Cardiac fibroblast (primary cell): ENCODE data around the gene THOC2.
"Not testable (repeated sequence)": the region's sequence is repeated elsewhere in the genome, so short reads cannot be mapped to it uniquely, and the experiment has no call there.

ENCODE experiments used
- DNase-seq, 2 donors: peaks; one replicate each; pipeline versions ENCODE4 v3.0.0 to v3.0.0-alpha.2; 2010; ENCODE audit warnings: low read depth in 2 of 2
- H3K4me3 ChIP-seq, 2 donors: replicated peaks in 1 of 2; 1 replicate in 1 of 2; 2 replicates in 1 of 2; pipeline ENCODE4 v1.5.1; 2011; ENCODE audit warnings: low read depth in 2 of 2, low read length in 2 of 2, mild to moderate bottlenecking in 2 of 2, moderate library complexity in 1 of 2
- TF ChIP-seq, protein P1 (sequence below): IDR thresholded peaks from one replicate; pipeline ENCODE4 v1.5.1; 2011; ENCODE audit warnings: low read depth, mild to moderate bottlenecking, low read length, inconsistent platforms

THOC2 gene

DNA sequence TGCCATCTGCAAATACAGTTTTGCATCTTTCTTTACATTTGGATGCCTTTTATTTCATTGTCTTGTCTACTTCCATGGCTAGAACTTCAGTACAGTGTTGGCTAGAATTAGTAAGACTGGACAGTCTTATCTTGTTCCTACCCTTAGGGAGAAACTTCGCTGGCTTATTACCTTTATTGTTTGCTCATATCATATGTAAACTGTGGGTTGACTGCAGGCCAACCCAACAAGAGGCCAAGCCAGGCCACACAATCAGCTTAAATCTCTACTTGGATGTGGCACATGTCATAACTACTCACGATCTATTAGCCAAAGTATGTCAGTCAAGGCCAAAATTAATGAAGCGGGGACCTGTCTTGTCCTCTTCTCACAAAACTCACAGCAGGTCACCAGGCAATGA, 144.1 kb downstream of the THOC2 start:
- no peak overlapping the region for H3K4me3 ChIP-seq
- TF ChIP-seq, protein P1, sequence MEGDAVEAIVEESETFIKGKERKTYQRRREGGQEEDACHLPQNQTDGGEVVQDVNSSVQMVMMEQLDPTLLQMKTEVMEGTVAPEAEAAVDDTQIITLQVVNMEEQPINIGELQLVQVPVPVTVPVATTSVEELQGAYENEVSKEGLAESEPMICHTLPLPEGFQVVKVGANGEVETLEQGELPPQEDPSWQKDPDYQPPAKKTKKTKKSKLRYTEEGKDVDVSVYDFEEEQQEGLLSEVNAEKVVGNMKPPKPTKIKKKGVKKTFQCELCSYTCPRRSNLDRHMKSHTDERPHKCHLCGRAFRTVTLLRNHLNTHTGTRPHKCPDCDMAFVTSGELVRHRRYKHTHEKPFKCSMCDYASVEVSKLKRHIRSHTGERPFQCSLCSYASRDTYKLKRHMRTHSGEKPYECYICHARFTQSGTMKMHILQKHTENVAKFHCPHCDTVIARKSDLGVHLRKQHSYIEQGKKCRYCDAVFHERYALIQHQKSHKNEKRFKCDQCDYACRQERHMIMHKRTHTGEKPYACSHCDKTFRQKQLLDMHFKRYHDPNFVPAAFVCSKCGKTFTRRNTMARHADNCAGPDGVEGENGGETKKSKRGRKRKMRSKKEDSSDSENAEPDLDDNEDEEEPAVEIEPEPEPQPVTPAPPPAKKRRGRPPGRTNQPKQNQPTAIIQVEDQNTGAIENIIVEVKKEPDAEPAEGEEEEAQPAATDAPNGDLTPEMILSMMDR: no peak
- no peak for DNase-seq

DNA sequence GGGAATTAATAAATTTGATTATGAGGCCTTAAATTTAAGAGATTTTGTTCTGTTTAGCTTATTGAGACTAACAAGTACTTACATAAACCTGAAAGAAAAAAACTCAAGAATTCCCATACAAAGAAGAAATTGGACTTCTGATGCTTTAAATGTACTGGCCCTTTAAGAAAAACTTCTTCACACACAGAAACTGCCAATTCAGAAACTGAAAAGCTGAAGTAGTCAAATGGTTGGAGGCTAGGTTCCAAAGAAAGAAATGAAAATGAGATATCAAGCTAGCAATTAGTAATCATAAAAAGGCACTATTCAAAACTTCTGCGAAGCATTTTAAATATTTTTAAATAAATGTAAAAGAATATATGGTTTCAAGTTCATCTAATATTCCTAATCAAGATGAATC, 151.3 kb downstream of the THOC2 start:
- no peak overlapping the region for H3K4me3 ChIP-seq
- no peak for DNase-seq
- TF ChIP-seq, protein P1: no peak

DNA sequence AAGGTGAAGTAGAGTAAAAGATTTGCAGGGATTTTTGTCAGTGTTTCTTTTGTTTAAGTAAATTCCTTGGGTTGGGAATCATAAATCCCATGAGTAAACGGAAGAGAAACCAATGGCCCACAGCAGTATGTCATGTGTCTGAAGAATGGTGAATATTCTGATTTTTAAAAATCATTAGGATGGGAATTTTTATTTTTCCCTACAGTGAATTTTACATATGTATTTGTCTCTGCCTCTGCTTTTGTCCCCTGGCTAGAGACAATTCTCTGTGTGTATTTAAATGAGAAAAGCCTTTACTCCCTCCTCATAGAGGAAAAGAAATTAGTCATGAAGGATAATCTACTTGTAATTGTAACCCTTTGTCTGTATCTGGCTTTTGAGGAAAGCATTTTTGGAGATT, 152.1 kb downstream of the THOC2 start:
- no peak overlapping the region for H3K4me3 ChIP-seq
- TF ChIP-seq, protein P1: no peak
- DNase-seq: no peak

DNA sequence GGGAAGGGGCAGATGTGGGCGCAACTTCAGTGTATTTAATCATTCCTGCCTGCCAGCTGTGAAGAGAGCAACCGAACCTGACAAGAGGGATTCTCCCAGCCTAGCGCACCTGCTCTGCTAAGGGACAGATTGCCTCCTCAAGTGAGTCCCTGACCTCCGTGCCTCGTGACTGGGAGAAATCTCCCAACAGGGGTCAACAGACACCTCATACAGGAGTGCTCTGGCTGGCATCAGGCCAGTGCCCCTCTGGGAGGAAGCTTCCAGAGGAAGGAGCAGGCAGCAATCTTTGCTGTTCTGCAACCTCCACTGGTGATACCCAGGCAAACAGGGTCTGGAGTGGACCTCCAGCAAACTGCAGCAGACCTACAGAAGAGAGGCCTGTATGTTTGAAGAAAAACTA, 158.8 kb downstream of the THOC2 start:
- not testable (repeated sequence) for H3K4me3 ChIP-seq, DNase-seq

DNA sequence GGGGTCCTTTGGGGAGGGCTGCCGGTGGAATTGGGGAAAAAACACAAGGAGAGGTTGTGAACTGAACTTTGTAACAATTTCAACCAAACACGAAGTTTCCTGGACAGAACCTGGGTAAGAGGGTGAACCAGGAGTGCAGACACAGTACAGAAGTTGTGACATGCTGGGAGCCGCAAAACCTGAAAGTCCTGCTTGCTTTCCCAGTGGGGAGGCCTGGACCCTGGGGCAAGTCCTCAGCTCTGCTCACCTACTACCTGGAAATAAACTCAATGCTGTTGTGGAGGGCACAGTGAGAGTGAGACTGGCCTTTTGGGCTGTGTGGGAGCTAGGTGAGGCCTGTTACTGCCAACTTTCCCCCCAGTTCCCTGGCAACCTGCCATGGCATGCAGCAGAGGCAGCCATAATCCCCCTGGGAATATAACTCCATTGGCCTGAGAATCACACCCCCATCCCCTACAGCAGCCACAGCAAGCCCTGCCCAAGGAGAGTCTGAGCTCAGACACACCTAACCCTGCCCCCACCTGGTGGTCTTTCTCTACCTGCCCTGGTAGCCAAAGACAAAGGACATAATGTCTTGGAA, 162.8 kb downstream of the THOC2 start:
- no peak for DNase-seq

DNA sequence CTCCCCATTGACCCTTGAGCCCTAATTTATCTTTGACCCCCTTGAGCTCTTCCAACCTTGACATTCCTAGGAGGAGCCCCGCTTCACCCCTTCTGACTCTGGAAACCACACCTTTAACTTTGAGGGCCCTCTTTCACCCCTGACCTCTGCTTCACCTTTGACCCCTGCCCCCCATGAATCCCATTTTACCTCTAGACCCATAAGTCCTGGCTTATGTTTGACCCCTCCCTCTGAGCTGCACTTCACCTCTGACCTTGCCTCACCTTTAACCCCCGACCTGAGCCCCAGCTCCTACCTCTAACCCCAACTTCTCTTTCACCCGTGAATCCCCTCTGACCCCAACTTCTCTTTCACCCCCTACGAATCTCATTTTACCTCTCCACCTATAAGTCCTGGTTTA, 169.7 kb downstream of the THOC2 start:
- DNase-seq: no peak
- no peak overlapping the region for H3K4me3 ChIP-seq
- TF ChIP-seq, protein P1: no peak

More for the DNA sequence above, 162.8 kb downstream of the THOC2 start:
- no peak overlapping the region for H3K4me3 ChIP-seq
- TF ChIP-seq, protein P1: no peak

DNA sequence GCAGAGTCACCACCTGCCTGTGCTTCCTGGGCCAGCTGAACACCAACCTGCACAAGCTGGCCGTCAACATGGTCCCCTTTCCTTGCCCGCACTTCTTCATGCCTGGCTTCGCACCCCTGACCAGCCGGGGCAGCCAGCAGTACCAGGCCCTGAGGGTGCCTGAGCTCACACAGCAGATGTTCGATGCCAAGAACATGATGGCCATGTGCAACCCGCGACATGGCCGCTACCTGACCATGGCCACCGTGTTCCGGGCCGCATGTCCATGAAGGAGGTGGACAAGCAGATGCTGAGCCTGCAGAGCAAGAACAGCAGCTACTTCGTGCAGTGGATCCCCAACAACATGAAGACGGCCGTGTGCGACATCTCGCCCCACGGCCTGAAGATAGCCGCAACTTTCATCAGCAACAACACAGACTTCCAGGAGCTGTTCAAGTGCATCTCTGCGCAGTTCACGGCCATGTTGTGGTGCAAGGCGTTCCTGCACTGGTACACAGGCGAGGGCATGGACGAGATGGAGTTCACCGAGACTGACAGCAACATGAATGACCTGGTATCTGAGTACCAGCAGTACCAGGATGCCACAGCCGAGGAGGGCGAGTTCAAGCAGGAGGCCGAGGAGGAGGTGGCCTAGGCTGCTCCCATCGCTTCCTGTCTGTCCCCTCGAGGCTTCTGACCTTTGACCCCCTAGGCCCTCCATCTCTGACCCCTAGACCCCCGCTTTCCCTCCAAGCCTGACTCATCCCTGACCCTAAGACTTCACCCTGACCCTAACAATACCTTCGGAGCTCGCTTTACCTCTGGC, 170.3 kb downstream of the THOC2 start:
- TF ChIP-seq, protein P1: no peak
- no peak for DNase-seq

More for the DNA sequence above, 170.3 kb downstream of the THOC2 start:
- H3K4me3 ChIP-seq: no peak overlapping the region
